T-helper 22 cell (primary cell): ENCODE results near the gene CACTIN.

ENCODE experiments used
- DNase-seq: peaks from one replicate; pipeline ENCODE4 v3.0.0-alpha.2; 2020; ENCODE audit warnings: low read depth

The CACTIN gene

GRCh38 chr19:3627351-3627723 is 747 bp upstream of the CACTIN start:
- DNase-seq, result no peak

- no peak for DNase-seq
Observed at GRCh38 chr19:3625996-3626472, 556 bp downstream of the CACTIN start.

GRCh38 chr19:3623716-3624115 is 2.9 kb downstream of the CACTIN start:
- no peak for DNase-seq

- DNase-seq, result no peak
Observed at GRCh38 chr19:3622224-3622623, 4.4 kb downstream of the CACTIN start.

- no peak for DNase-seq
Observed at GRCh38 chr19:3621689-3622088, 4.9 kb downstream of the CACTIN start.

- no peak for DNase-seq
Observed at GRCh38 chr19:3620817-3621547, 5.6 kb downstream of the CACTIN start.

- no peak for DNase-seq
Observed at GRCh38 chr19:3620145-3620816, 6.3 kb downstream of the CACTIN start.

- no peak for DNase-seq
Observed at GRCh38 chr19:3619631-3620012, 7.0 kb downstream of the CACTIN start.

GRCh38 chr19:3618811-3619630 is 7.6 kb downstream of the CACTIN start:
- no peak for DNase-seq

GRCh38 chr19:3618144-3618810 is 8.3 kb downstream of the CACTIN start:
- no peak for DNase-seq

GRCh38 chr19:3617463-3617862 is 9.1 kb downstream of the CACTIN start:
- DNase-seq, result no peak

GRCh38 chr19:3615524-3616135 is 11.0 kb downstream of the CACTIN start:
- no peak for DNase-seq

- DNase-seq, result no peak
Observed at GRCh38 chr19:3614858-3615505, 11.6 kb downstream of the CACTIN start.

GRCh38 chr19:3613818-3614661 is 12.6 kb downstream of the CACTIN start:
- no peak for DNase-seq

- no peak for DNase-seq
Observed at GRCh38 chr19:3612901-3613741, 13.5 kb downstream of the CACTIN start.

- DNase-seq, result no peak
Observed at GRCh38 chr19:3612330-3612729, 14.3 kb downstream of the CACTIN start.

- DNase-seq, result no peak
Observed at GRCh38 chr19:3611841-3612240, 14.7 kb downstream of the CACTIN start.

- no peak for DNase-seq
Observed at GRCh38 chr19:3610745-3611717, 15.6 kb downstream of the CACTIN start.
